ENCODE data around the gene KLHDC9. TPM values are rescaled to one million over a fixed set of nuclear protein-coding genes. Genes with fewer than 3 reads are reported as not detected.

The KLHDC9 gene
- total and polyA plus RNA-seq, 2 of the 8 experiments (the other 6 are each of a cell fraction or from before 2014, with no cell fraction given): 6.5 to 15.6 TPM

- TF ChIP-seq USF2 (IDR thresholded peaks at IDR 0.05; ENCODE audit: low read length) (no peak), GABPA (IDR thresholded peaks at IDR 0.05; ENCODE audit: borderline replicate concordance, insufficient read depth, low read length) (no peak), CEBPB (IDR thresholded peaks at IDR 0.05; ENCODE audit: low read depth, low read length) (no peak), SP2 (IDR thresholded peaks at IDR 0.05; ENCODE audit: low read length) (no peak)
Measured at GRCh38 chr1:161096015-161096414, 2.1 kb upstream of the KLHDC9 start (continued).
